ENCODE data around the gene CYGB.

DNA sequence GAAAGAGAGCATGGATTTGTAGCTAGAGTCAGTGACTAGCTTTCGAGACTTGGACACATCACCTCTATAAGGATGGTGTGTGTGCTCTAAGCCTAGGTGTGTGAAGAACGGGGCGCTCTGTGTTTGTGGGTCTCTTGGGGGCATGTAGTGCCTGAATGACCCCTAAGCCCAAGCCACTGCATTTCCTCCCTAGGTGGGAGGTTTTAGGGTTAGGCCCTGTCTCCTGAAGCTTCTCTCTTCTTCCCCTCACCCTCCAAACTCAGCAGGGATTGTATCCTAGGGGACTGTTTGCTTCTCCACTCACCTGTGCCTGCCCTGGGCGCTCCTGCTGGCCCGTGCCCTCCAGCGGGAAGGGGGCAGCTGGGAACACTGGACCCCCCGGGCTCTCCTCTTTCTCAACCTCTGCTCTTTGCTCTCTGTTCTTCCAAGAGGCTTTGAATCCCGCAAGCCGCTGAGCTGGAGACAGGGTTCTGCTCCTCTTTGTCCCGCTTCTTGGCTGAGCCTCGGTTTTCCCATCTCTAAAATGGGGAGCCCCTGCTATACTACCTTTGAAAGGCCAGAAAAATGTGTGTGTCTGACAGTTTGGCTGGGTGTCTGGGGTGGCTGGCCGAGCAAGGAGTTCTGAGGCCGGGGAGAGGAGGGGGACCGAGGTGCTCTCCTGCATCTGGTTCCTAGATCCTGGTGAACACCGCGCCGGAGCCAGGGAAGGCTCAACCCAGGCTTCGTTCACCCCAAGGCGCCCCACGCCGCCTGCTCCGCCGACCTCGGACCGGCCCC lies 810 bp downstream of the CYGB start:
- TF ChIP-seq CTCF (IDR thresholded peaks at IDR 0.05; ENCODE audit: low read depth, low read length) (no peak), MAX (IDR thresholded peaks at IDR 0.05; ENCODE audit: low read depth, low read length) (no peak)
